Measurements from ENCODE around the gene SH3BP4. TPM values are rescaled to one million over a fixed set of nuclear protein-coding genes. Genes with fewer than 3 reads are reported as not detected.

SH3BP4 gene
- total RNA-seq, 1 experiment from 2014 or later, result 93.8 TPM

DNA sequence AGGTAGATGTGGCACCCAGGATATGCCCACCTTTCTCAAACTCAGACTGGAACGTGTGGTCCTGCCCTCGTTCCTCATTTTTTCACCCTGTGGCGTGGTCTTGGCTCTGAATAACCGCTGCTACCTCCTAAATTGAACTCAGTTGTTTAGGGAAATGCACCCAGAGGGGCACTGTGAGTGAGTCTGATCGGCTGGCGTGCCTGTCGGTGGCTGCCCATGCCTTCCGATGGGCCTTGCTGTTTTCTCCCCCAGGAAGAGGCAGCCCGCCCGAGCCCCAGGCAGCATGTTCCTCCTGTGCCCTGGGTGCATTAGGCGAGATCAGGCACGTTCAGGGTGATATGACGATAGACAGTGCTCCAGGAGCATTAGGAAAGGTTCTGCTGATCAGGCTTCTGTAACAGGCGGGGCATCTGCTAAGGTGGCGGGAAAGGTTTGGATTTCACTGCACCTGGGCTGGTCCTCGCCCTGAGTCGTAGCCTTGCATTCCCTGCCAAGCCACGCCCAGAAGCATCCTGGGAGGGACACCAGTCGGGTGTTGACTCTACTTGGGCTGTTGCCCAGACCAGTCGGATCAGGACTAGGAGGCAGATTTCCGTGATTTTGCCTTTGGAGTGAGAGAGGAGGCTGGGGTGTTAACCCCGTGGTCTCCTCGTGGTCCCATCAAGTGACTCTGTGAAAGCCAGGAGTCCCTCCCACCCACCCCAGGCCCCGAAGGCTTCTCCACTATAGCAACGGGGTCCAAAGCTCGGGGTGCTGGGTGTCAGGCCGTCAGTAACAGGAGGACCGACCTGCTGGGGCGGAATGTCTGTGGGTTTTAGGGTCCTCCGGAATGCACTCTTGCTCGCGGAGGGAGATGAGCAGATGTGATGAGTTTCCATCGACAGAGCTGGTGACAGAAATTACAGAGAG, 75.1 kb downstream of the SH3BP4 start:
- no peak overlapping the region for H3K4me3 Mint-ChIP-seq
- Histone ChIP-seq H3K9ac (ENCODE audit: extremely low read depth, insufficient read length, low read length) (no peak overlapping the region), H3K4me1 (ENCODE audit: insufficient read depth, low read length) (peaks cover 4% of the 10 kb centered on the region; the same call in 1 of the 2 replicates)

More for the DNA sequence above, 75.1 kb downstream of the SH3BP4 start:
- TF ChIP-seq, protein P1, sequence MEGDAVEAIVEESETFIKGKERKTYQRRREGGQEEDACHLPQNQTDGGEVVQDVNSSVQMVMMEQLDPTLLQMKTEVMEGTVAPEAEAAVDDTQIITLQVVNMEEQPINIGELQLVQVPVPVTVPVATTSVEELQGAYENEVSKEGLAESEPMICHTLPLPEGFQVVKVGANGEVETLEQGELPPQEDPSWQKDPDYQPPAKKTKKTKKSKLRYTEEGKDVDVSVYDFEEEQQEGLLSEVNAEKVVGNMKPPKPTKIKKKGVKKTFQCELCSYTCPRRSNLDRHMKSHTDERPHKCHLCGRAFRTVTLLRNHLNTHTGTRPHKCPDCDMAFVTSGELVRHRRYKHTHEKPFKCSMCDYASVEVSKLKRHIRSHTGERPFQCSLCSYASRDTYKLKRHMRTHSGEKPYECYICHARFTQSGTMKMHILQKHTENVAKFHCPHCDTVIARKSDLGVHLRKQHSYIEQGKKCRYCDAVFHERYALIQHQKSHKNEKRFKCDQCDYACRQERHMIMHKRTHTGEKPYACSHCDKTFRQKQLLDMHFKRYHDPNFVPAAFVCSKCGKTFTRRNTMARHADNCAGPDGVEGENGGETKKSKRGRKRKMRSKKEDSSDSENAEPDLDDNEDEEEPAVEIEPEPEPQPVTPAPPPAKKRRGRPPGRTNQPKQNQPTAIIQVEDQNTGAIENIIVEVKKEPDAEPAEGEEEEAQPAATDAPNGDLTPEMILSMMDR (conservative IDR thresholded peaks at IDR 0.05), result no peak
- no peaks in the 10 kb centered on the region for H3K9me3 ChIP-seq (ENCODE audit: control insufficient read depth, low read depth, low read length)
- H3K4me1 Mint-ChIP-seq, result peaks cover 61 to 62% of the 10 kb centered on the region in 2 experiments
- H3K4ac ChIP-seq (ENCODE audit: low read depth, low read length), result no peak overlapping the region
- no peak overlapping the region for H2AFZ ChIP-seq (ENCODE audit: low read length)
- no peak overlapping the region for H3K14ac ChIP-seq (ENCODE audit: insufficient read depth, low read length)
- no peak overlapping the region for H3K23ac ChIP-seq (ENCODE audit: insufficient read length, low read depth, low read length)
- H3K27ac Mint-ChIP-seq, result no peak overlapping the region; a peak in 2 of 7 replicates
- peaks cover 4% of the 10 kb centered on the region; the same call in 1 of the 2 replicates for H3K79me2 ChIP-seq (ENCODE audit: insufficient read depth, low read length)
- H3K18ac ChIP-seq (ENCODE audit: insufficient read length, low read depth, low read length), result no peak overlapping the region
- no peaks in the 10 kb centered on the region for H3K9me3 Mint-ChIP-seq
- peaks cover 8% of the 10 kb centered on the region for H3K79me1 ChIP-seq (ENCODE audit: insufficient read depth, low read depth, low read length, poor library complexity, severe bottlenecking)
- no peak overlapping the region for H4K5ac ChIP-seq (ENCODE audit: insufficient read length, low read depth, low read length)
- DNase-seq, result no peak
- H2BK120ac ChIP-seq (ENCODE audit: low read depth, low read length, poor library complexity, severe bottlenecking), result no peak overlapping the region
- H2BK20ac ChIP-seq (ENCODE audit: low read depth, low read length, poor library complexity, severe bottlenecking), result no peak overlapping the region
- no peak overlapping the region for H2BK5ac ChIP-seq (ENCODE audit: insufficient read length, low read length)
- no peak overlapping the region for H2BK12ac ChIP-seq (ENCODE audit: insufficient read length, low read depth, low read length)
- H3K27me3 ChIP-seq (ENCODE audit: insufficient read depth, low read length), result no peaks in the 10 kb centered on the region
- no peak overlapping the region for H3K4me2 ChIP-seq (ENCODE audit: insufficient read depth, insufficient read length, low read length)
- H4K20me1 ChIP-seq (ENCODE audit: control insufficient read depth, insufficient read depth, insufficient read length), result no peaks in the 10 kb centered on the region
- no peak overlapping the region for H3K56ac ChIP-seq (ENCODE audit: insufficient read length, low read depth, low read length)
- no peaks in the 10 kb centered on the region for H3K27me3 Mint-ChIP-seq (ENCODE audit: low read depth)
- H3K36me3 Mint-ChIP-seq (ENCODE audit: insufficient read depth in 1 of 3, low read depth in 3 of 3), result peaks cover 4 to 23% (median 23%) of the 10 kb centered on the region in 3 experiments; a peak in 6 of 7 replicates
- no peak overlapping the region for H4K91ac ChIP-seq (ENCODE audit: insufficient read length, low read depth, low read length)
- H4K8ac ChIP-seq (replicated peaks; ENCODE audit: insufficient read length, low read depth, low read length), result no peak overlapping the region
- H2AK5ac ChIP-seq (ENCODE audit: insufficient read length, low read length), result no peak overlapping the region
- H2BK15ac ChIP-seq (ENCODE audit: low read depth, low read length), result no peak overlapping the region
- no peak overlapping the region for H3K27ac ChIP-seq (ENCODE audit: insufficient read length, low read depth, low read length)
- WGBS (ENCODE audit: extremely low coverage, insufficient read length, low lambda C conversion rate), result no CpG with 5 or more reads among the region's 33 CpGs
- H3K23me2 ChIP-seq (ENCODE audit: insufficient read length, low read depth, low read length, poor library complexity, severe bottlenecking), result no peaks in the 10 kb centered on the region
- no peak overlapping the region for H3T11ph ChIP-seq (ENCODE audit: low read length)
